Stimulated activated naive B cell treated with anti-CD40 and anti-IgM and Interleukin-4, amounts not matched to agents 10 μg/mL and 1 μg/mL and 100 μg/mL, for 72 hours (primary cell): Measurements from ENCODE around the gene MICU1.
"Not testable (repeated sequence)": the region's sequence is repeated elsewhere in the genome, so short reads cannot be mapped to it uniquely, and the experiment has no call there.

Experiments used
- ATAC-seq, 2 donors: fragments of 150-1000 bp; cut with Tn5 transposase; replicated peaks; 2 replicates each; pipeline ENCODE4 v1.10.0; 2021; ENCODE audit warnings: moderate library complexity in 1 of 2
- DNase-seq: peaks from one replicate; pipeline ENCODE4 v3.0.0; 2021
- H3K27ac Mint-ChIP-seq: one replicate; pipeline ENCODE4 v1.8.0; 2022; ENCODE audit warnings: mild to moderate bottlenecking, mixed read lengths
- H3K27me3 Mint-ChIP-seq, 2 donors: one replicate each; pipeline ENCODE4 v1.8.0; 2022; ENCODE audit warnings: mixed read lengths in 2 of 2
- H3K36me3 Mint-ChIP-seq, 2 donors: one replicate each; pipeline ENCODE4 v1.8.0; 2022; ENCODE audit warnings: mixed read lengths in 2 of 2, mild to moderate bottlenecking in 1 of 2
- H3K4me1 Mint-ChIP-seq, 2 donors: one replicate each; pipeline ENCODE4 v1.8.0; 2022; ENCODE audit warnings: mixed read lengths in 2 of 2, mild to moderate bottlenecking in 1 of 2
- H3K4me3 Mint-ChIP-seq, 2 donors: one replicate each; pipeline ENCODE4 v1.8.0; 2022; ENCODE audit warnings: mild to moderate bottlenecking in 2 of 2, mixed read lengths in 2 of 2, moderate library complexity in 1 of 2
- H3K9me3 Mint-ChIP-seq, 2 donors: one replicate each; pipeline ENCODE4 v1.8.0; 2022; ENCODE audit warnings: mixed read lengths in 2 of 2, mild to moderate bottlenecking in 1 of 2

The MICU1 gene

GRCh38 chr10:72353028-72353964 is 272.6 kb downstream of the MICU1 start:
- Mint-ChIP-seq H3K4me1 (peaks cover 27 to 55% of the 10 kb centered on the region in 2 donors), H3K27me3 (no peaks in the 10 kb centered on the region), H3K36me3 (peaks cover 17 to 35% of the 10 kb centered on the region in 2 donors), H3K9me3 (no peaks in the 10 kb centered on the region), H3K4me3 (peak overlapping the region; percentile 98 to 99), H3K27ac (peak overlapping the region; percentile 100)
- ATAC-seq, result no peak
- DNase-seq, result no peak

DNA sequence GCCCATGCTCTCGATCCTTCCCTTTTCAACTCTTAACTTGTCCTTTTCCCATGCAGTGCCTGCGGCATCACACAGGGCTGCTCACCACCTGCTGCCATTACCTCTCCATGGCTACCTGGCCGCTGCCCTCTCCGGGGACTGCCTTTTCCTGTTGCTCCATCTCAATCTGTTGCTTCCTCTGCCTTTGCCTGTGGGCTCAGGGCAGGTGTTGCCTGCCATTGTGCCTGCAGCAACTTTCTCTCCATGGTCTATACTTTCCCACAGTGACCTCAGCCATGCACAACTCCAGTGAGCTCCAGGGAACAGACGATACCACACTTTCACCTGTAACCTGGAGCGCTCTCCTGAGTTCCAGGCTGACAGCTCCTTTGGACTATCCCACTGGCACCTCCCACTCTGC is 274.4 kb downstream of the MICU1 start:
- H3K4me3 Mint-ChIP-seq, result no peak overlapping the region
- no peaks in the 10 kb centered on the region for H3K27me3 Mint-ChIP-seq
- no peak overlapping the region for H3K27ac Mint-ChIP-seq
- peaks cover 27 to 55% of the 10 kb centered on the region in 2 donors for H3K4me1 Mint-ChIP-seq
- H3K9me3 Mint-ChIP-seq, result no peaks in the 10 kb centered on the region
- no peak for ATAC-seq
- peaks cover 17 to 35% of the 10 kb centered on the region in 2 donors for H3K36me3 Mint-ChIP-seq
- DNase-seq, result no peak

GRCh38 chr10:72349438-72349837 is 276.4 kb downstream of the MICU1 start:
- ATAC-seq, result no peak
- Mint-ChIP-seq H3K27ac (peak overlapping the region; percentile 37), H3K4me3 (no peak overlapping the region), H3K4me1 (peaks cover 28 to 59% of the 10 kb centered on the region in 2 donors), H3K27me3 (no peaks in the 10 kb centered on the region), H3K36me3 (peaks cover 23 to 38% of the 10 kb centered on the region in 2 donors), H3K9me3 (no peaks in the 10 kb centered on the region)
- no peak for DNase-seq

- Mint-ChIP-seq H3K36me3 (peaks cover 31 to 46% of the 10 kb centered on the region in 2 donors), H3K4me1 (peaks cover 28 to 60% of the 10 kb centered on the region in 2 donors), H3K9me3 (no peaks in the 10 kb centered on the region), H3K4me3 (no peak overlapping the region), H3K27me3 (no peaks in the 10 kb centered on the region), H3K27ac (no peak overlapping the region)
- DNase-seq (no peak), ATAC-seq (no peak)
Observed at GRCh38 chr10:72348282-72348681, 277.6 kb downstream of the MICU1 start.

DNA sequence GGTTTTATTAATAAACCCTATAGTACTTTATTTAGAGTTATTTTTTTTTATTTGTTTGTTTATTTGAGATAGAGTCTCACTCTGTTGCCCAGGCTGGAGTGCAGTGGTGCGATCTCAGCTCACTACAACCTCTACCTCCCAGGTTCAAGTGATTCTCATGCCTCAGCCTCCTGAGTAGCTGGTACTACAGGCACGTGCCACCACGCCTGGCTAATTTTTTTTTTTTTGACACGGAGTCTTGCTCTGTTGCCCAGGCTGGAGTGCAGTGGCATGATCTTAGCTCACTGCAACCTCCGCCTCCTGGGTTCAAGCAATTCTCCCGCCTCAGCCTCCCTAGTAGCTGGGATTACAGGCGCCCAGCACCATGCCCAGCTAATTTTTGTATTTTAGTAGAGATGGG is 279.8 kb downstream of the MICU1 start:
- Mint-ChIP-seq H3K36me3 (peaks cover 25 to 43% of the 10 kb centered on the region in 2 donors), H3K4me1 (peaks cover 18 to 40% of the 10 kb centered on the region in 2 donors)
- not testable (repeated sequence) for H3K9me3 Mint-ChIP-seq, H3K4me3 Mint-ChIP-seq, H3K27ac Mint-ChIP-seq, ATAC-seq, DNase-seq, H3K27me3 Mint-ChIP-seq

DNA sequence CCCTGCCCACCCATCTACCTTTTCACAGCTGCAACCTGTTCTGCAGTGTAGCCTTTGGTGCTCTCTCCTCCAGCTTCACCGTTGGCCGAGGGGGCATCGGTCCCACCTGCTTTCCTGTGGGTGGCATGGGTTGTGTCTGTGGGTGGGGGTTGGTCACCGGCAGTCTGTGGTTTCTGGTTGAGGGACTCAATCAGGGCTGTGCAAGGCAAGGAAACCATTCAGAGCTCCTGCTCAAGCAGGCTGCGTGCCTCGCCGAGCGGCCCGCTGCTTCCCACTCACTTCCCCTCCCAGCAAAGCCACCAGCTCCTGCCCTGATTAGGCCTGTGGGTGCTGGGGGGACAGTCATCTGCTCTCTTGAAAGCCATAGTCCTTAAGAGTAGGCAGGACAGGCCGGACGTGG is 280.9 kb downstream of the MICU1 start:
- Mint-ChIP-seq H3K4me1 (peaks cover 24 to 43% of the 10 kb centered on the region in 2 donors), H3K27ac (no peak overlapping the region), H3K4me3 (peak overlapping the region; percentile 28 to 41), H3K27me3 (no peaks in the 10 kb centered on the region), H3K36me3 (peaks cover 33 to 52% of the 10 kb centered on the region in 2 donors), H3K9me3 (no peaks in the 10 kb centered on the region)
- DNase-seq (no peak), ATAC-seq (peak; percentile 58 to 68)

- ATAC-seq, result no peak
Observed at GRCh38 chr10:72342911-72343310, 283.0 kb downstream of the MICU1 start.

DNA sequence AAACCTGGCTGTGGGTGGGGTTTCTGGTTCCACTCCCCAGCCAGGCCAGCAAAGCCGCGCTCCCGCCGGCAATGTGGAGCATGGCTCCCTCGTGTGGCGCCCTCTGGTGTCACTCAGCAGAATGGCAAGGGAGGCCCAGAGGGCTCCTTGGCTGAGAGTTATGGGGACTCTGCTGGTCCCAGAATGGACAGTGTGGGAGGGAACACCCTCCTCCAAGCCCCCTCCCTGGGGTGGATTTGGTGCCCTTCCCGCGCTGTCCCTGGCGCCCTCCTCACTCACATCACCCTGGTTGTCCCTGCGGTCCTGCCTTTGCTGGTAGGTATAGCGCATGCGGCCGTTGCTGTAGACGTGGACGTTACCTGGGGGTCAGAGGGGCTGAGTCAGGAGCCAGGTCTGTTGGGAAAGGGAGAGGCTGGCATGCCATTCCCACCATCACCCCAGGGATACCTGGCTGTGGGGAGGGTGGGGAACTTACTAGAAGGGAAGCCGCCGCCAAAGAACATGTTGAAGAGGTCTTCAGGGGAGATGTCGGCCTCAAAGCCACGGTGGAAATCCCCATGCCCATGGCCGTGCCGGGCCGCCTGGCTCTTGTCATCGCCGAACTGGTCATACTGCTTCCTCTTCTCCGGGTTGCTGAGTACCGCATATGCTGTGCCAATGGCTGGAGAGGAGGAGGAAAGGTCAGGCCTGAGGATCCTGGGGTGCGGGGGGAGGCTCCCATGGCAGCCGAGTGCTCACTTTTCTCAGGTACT is 285.2 kb downstream of the MICU1 start:
- peak; percentile 71 for DNase-seq
- Mint-ChIP-seq H3K27me3 (no peaks in the 10 kb centered on the region), H3K4me1 (peaks cover 34 to 49% of the 10 kb centered on the region in 2 donors), H3K36me3 (peaks cover 45 to 57% of the 10 kb centered on the region in 2 donors), H3K4me3 (no peak overlapping the region), H3K27ac (peak overlapping the region; percentile 74), H3K9me3 (no peaks in the 10 kb centered on the region)
- ATAC-seq, result peak; percentile 51 to 56

More at GRCh38 chr10:72342911-72343310, 283.0 kb downstream of the MICU1 start:
- no peaks in the 10 kb centered on the region for H3K27me3 Mint-ChIP-seq
- H3K27ac Mint-ChIP-seq, result peak overlapping the region; percentile 11
- H3K4me1 Mint-ChIP-seq, result peaks cover 18 to 31% of the 10 kb centered on the region in 2 donors
- no peaks in the 10 kb centered on the region for H3K9me3 Mint-ChIP-seq
- H3K4me3 Mint-ChIP-seq, result no peak overlapping the region
- H3K36me3 Mint-ChIP-seq, result peaks cover 33 to 44% of the 10 kb centered on the region in 2 donors
- no peak for DNase-seq

DNA sequence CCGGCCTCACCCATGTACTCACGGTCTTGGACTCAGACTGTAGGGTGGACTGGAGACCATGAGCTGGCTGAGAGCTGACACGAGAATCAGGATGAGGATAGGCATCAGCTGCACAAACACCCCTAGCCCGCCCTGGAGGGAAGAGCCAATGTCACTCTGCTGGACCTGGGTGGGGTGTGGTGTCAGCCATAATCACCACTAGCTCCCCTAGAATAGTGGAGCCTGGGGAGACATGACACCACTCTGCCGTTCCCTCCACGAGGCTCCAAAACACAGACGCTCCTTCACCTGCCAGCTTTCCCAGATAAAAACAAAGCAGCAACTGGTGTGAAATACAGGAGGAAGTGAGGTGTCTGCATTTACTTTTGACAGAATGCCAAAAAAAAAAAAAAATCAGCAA is 287.7 kb downstream of the MICU1 start:
- DNase-seq, result no peak
- no peaks in the 10 kb centered on the region for H3K27me3 Mint-ChIP-seq

GRCh38 chr10:72337722-72338121 is 288.2 kb downstream of the MICU1 start:
- peaks cover 44 to 56% of the 10 kb centered on the region in 2 donors for H3K36me3 Mint-ChIP-seq
- ATAC-seq (no peak), DNase-seq (no peak)
- peaks cover 47 to 61% of the 10 kb centered on the region in 2 donors for H3K4me1 Mint-ChIP-seq
- no peak overlapping the region for H3K27ac Mint-ChIP-seq
- no peak overlapping the region for H3K4me3 Mint-ChIP-seq
- H3K9me3 Mint-ChIP-seq, result no peaks in the 10 kb centered on the region
- H3K27me3 Mint-ChIP-seq, result no peaks in the 10 kb centered on the region

More for the DNA sequence above, 287.7 kb downstream of the MICU1 start:
- H3K27ac Mint-ChIP-seq, result peak overlapping the region; percentile 3
- H3K4me3 Mint-ChIP-seq, result no peak overlapping the region
- no peak for ATAC-seq
- H3K4me1 Mint-ChIP-seq, result peaks cover 45 to 56% of the 10 kb centered on the region in 2 donors
- no peaks in the 10 kb centered on the region for H3K9me3 Mint-ChIP-seq
- H3K36me3 Mint-ChIP-seq, result peaks cover 43 to 58% of the 10 kb centered on the region in 2 donors

GRCh38 chr10:72337039-72337629 is 288.7 kb downstream of the MICU1 start:
- no peaks in the 10 kb centered on the region for H3K27me3 Mint-ChIP-seq
- peaks cover 46 to 67% of the 10 kb centered on the region in 2 donors for H3K4me1 Mint-ChIP-seq
- DNase-seq (peak; percentile 54), ATAC-seq (no peak)
- no peaks in the 10 kb centered on the region for H3K9me3 Mint-ChIP-seq
- peak overlapping the region in 1 of 2 donors; percentile 37 for H3K4me3 Mint-ChIP-seq
- peaks cover 44 to 51% of the 10 kb centered on the region in 2 donors for H3K36me3 Mint-ChIP-seq
- H3K27ac Mint-ChIP-seq, result peak overlapping the region; percentile 96

- H3K9me3 Mint-ChIP-seq, result no peaks in the 10 kb centered on the region
- peak overlapping the region in 1 of 2 donors; percentile 43 for H3K4me3 Mint-ChIP-seq
- H3K27ac Mint-ChIP-seq, result peak overlapping the region; percentile 96
- peaks cover 44 to 45% of the 10 kb centered on the region in 2 donors for H3K36me3 Mint-ChIP-seq
- DNase-seq (no peak), ATAC-seq (no peak)
- H3K27me3 Mint-ChIP-seq, result no peaks in the 10 kb centered on the region
- peaks cover 50 to 74% of the 10 kb centered on the region in 2 donors for H3K4me1 Mint-ChIP-seq
Observed at GRCh38 chr10:72336259-72337038, 289.4 kb downstream of the MICU1 start.

DNA sequence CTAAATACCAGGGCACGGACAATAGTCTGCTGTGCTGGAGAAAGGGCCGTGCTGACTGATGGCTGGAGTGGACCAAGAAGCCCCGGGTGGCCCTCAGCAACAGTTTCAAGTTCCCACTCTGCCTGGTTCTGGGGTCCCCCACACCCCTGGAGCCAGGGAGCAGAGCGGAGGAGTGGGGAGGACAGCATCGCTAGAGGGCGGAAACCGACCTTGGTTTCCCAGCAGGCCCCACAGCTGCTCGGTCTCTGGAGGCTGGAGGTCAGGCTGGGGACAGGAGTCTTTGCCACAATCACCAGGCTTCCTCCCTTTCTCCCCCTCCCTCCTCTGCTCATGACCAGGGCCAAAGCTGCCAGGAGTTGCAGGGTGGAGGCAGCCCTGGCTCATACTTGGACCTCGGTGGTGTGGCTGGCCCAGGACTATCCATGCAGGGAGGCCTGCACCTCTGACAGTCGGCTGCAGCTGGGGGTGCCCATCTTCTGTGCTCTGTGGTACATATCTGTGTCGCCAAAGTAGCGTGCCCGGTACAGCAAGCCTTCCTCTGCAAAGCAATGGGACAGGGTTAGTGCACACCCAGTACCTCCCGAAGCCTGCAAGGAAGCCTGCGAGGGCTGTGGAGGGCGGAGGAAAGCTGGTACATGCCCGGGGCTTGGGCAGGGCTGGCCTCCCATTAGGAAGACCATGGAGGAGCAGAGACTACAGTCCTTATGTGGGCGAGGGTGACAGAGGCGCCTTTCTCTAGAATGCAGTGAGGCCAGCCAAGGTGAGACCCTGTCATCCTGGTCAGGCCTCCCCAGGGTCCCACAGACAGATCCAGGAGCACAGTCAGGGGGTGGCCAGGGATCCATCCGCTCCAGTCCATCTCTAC is 290.3 kb downstream of the MICU1 start:
- H3K9me3 Mint-ChIP-seq, result no peaks in the 10 kb centered on the region
- H3K27me3 Mint-ChIP-seq, result no peaks in the 10 kb centered on the region
- H3K4me1 Mint-ChIP-seq, result peaks cover 50 to 75% of the 10 kb centered on the region in 2 donors
- H3K4me3 Mint-ChIP-seq, result peak overlapping the region; percentile 65 to 68
- H3K27ac Mint-ChIP-seq, result peak overlapping the region; percentile 96
- DNase-seq, result peak; percentile 64
- peak; percentile 35 for ATAC-seq
- H3K36me3 Mint-ChIP-seq, result peaks cover 36 to 39% of the 10 kb centered on the region in 2 donors
